ENCODE results near the gene TMEM47. TPM values are rescaled to one million over a fixed set of nuclear protein-coding genes. Genes with fewer than 3 reads are reported as not detected.

TMEM47 gene
- total and polyA plus RNA-seq, 2 of the 8 experiments (the other 6 are each of a cell fraction or from before 2014, with no cell fraction given): 24.8 to 28.5 TPM

- no peak overlapping the region for H3K4ac ChIP-seq (replicated peaks; ENCODE audit: insufficient read length, low read depth, low read length)
- H2AK5ac ChIP-seq (ENCODE audit: low read depth, low read length): no peak overlapping the region
- H3K79me2 ChIP-seq (ENCODE audit: control insufficient read depth in 1 of 2, insufficient read depth in 2 of 2, low read length in 2 of 2): no peaks in the 10 kb centered on the region
- H4K91ac ChIP-seq (replicated peaks; ENCODE audit: insufficient read length, low read length): no peak overlapping the region
- H4K8ac ChIP-seq (ENCODE audit: extremely low read depth, insufficient read depth, low read length): no peak overlapping the region
- no peaks in the 10 kb centered on the region for H4K20me1 ChIP-seq (replicated peaks in 1 of 2; ENCODE audit: control insufficient read depth in 1 of 2, insufficient read depth in 2 of 2, low read length in 2 of 2)
- POLR2A ChIA-PET (ENCODE audit: partially characterized antibody): no interaction called here
- no peaks in the 10 kb centered on the region for H3K9me3 ChIP-seq (ENCODE audit: insufficient read depth in 2 of 2, low read depth in 1 of 2, low read length in 1 of 2)
- no peak overlapping the region for H2BK120ac ChIP-seq (replicated peaks; ENCODE audit: low read depth, low read length)
- no peak overlapping the region for H3K9ac ChIP-seq (replicated peaks in 1 of 4; ENCODE audit: extremely low read depth in 1 of 4, low read depth in 3 of 4, low read length in 3 of 4)
- no peak overlapping the region for H3K56ac ChIP-seq (replicated peaks; ENCODE audit: insufficient read length, low read depth, low read length)
- no peaks in the 10 kb centered on the region for H3K36me3 ChIP-seq (ENCODE audit: control insufficient read depth in 2 of 4, insufficient read depth in 4 of 4, low read length in 3 of 4)
- no peak overlapping the region for H3K23ac ChIP-seq (ENCODE audit: insufficient read length)
- no peak overlapping the region for H3K14ac ChIP-seq (ENCODE audit: insufficient read length)
- no peak overlapping the region for H3K4me2 ChIP-seq (ENCODE audit: insufficient read depth in 1 of 2, low read depth in 2 of 2, low read length in 2 of 2)
- FAIRE-seq (no peak), DNase-seq (ENCODE audit: low read depth in 1 of 2, low spot score in 2 of 2) (no peak)
- H3K23me2 ChIP-seq (ENCODE audit: low read depth, low read length): no peaks in the 10 kb centered on the region
- H3K27ac ChIP-seq (ENCODE audit: low read depth, low read length): no peak overlapping the region
- TF ChIP-seq FOSL1 (IDR thresholded peaks at IDR 0.05; ENCODE audit: insufficient read depth, low read depth, low read length) (no peak), POLR2A (IDR thresholded peaks at IDR 0.05; ENCODE audit: control extremely low read depth in 1 of 2, low read depth in 2 of 2, low read length in 2 of 2) (no peak)
- no peaks in the 10 kb centered on the region for H3K27me3 ChIP-seq (replicated peaks in 1 of 4; ENCODE audit: control insufficient read depth in 3 of 4, extremely low read depth in 1 of 4, insufficient read depth in 3 of 4, low read length in 3 of 4)
- H2BK5ac ChIP-seq (ENCODE audit: low read depth, low read length): no peak overlapping the region
- H4K5ac ChIP-seq (ENCODE audit: insufficient read length, low read depth, low read length): no peak overlapping the region
- H3K18ac ChIP-seq (ENCODE audit: extremely low read depth, low read length): no peak overlapping the region
- H2BK15ac ChIP-seq (ENCODE audit: low read length): no peak overlapping the region
- H2AFZ ChIP-seq (ENCODE audit: low read length): no peak overlapping the region
- H3K4me1 ChIP-seq (replicated peaks in 1 of 4; ENCODE audit: control insufficient read depth in 3 of 4, insufficient read depth in 4 of 4, low read length in 3 of 4): 0 out of 7 replicates have a peak, but pooled peaks cover 0 to 2% (median 0%) of the 10 kb centered on the region in 4 experiments
- H2BK12ac ChIP-seq (ENCODE audit: low read depth, low read length): no peak overlapping the region
- H3K4me3 ChIP-seq (ENCODE audit: extremely low read depth in 1 of 4, insufficient read depth in 2 of 4, low read depth in 3 of 4, low read length in 4 of 4): no peak overlapping the region
- no peak overlapping the region for H2BK20ac ChIP-seq (ENCODE audit: low read length)
- CTCF ChIA-PET (ENCODE audit: partially characterized antibody): no interaction called here
- WGBS, 2 experiments (ENCODE audit: extremely low coverage in 1 of 2, insufficient coverage in 1 of 2, insufficient read length in 1 of 2, insufficient replicate concordance in 2 of 2, low coverage in 1 of 2, low lambda C conversion rate in 2 of 2, missing lambda C conversion rate in 1 of 2): 78% methylated on average over 4 of the region's 4 CpGs; no CpG with 5 or more reads in 1 of the 2 experiments
- no peaks in the 10 kb centered on the region for H3K79me1 ChIP-seq (ENCODE audit: low read depth, low read length)
These were observed 70.7 kb downstream of the TMEM47 start for GRCh38 chrX:34586346-34586911.

Data from H1 (cell line).